ENCODE results near the gene SCNN1G. TPM values are rescaled to one million over a fixed set of nuclear protein-coding genes. Genes with fewer than 3 reads are reported as not detected.

The SCNN1G gene
- total RNA-seq, 4 donors from 2014 or later, result 0.27 to 0.39 TPM; not detected in 2

DNA sequence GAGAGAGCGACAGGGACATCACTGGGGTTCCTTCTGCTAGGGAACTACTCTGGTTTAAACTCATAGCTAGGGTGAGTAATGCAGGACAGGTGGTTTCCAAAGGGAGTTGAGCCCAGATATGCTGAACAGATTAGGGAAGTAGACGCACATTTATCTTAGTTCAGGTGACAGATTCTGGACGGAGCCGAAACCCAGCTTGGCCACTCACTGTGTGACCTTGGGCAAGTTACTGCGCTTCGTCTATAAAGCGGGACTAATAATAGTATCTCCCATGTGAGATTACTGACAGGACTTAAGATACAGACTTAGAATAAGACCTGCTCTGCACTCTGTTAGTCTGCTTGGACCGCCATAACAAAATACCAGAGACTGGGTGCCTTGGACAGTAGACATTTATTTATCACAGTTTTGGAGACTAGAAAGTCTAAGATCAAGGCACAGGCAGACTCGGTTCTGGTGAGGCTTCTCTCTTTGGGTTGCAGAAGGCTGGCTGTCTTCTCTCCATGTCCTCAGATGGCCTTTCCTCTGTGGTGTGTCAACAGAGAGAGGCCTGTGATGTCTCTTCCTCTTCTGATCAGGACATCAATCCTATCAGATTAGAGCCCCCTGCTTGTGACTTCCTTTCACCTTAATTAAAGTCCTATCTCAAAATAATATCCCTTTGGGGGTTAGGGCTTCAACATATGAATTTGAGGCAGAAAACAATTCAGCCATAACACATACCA lies 12.1 kb downstream of the SCNN1G start:
- 67 to 68% methylated on average over 6 to 9 of the region's 9 CpGs for WGBS, 2 donors (ENCODE audit: low coverage in 1 of 2)
- H3K4me1 ChIP-seq, result peaks cover 0 to 22% (median 0%) of the 10 kb centered on the region in 3 donors
- H3K27ac ChIP-seq, result no peak overlapping the region
- no peaks in the 10 kb centered on the region for H3K36me3 ChIP-seq
- H3K9me3 ChIP-seq, result no peaks in the 10 kb centered on the region
- H3K27me3 ChIP-seq, result peaks cover under 1% of the 10 kb centered on the region
- no peak overlapping the region for H3K4me3 ChIP-seq
- ATAC-seq, result no peak
- TF ChIP-seq, protein P1, sequence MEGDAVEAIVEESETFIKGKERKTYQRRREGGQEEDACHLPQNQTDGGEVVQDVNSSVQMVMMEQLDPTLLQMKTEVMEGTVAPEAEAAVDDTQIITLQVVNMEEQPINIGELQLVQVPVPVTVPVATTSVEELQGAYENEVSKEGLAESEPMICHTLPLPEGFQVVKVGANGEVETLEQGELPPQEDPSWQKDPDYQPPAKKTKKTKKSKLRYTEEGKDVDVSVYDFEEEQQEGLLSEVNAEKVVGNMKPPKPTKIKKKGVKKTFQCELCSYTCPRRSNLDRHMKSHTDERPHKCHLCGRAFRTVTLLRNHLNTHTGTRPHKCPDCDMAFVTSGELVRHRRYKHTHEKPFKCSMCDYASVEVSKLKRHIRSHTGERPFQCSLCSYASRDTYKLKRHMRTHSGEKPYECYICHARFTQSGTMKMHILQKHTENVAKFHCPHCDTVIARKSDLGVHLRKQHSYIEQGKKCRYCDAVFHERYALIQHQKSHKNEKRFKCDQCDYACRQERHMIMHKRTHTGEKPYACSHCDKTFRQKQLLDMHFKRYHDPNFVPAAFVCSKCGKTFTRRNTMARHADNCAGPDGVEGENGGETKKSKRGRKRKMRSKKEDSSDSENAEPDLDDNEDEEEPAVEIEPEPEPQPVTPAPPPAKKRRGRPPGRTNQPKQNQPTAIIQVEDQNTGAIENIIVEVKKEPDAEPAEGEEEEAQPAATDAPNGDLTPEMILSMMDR (IDR thresholded peaks at IDR 0.05), result no peak
- TF ChIP-seq POLR2AphosphoS5 (IDR thresholded peaks at IDR 0.05), result no peak
- TF ChIP-seq EP300 (IDR thresholded peaks at IDR 0.05), result no peak
- no peak for TF ChIP-seq POLR2A (IDR thresholded peaks at IDR 0.05)

DNA sequence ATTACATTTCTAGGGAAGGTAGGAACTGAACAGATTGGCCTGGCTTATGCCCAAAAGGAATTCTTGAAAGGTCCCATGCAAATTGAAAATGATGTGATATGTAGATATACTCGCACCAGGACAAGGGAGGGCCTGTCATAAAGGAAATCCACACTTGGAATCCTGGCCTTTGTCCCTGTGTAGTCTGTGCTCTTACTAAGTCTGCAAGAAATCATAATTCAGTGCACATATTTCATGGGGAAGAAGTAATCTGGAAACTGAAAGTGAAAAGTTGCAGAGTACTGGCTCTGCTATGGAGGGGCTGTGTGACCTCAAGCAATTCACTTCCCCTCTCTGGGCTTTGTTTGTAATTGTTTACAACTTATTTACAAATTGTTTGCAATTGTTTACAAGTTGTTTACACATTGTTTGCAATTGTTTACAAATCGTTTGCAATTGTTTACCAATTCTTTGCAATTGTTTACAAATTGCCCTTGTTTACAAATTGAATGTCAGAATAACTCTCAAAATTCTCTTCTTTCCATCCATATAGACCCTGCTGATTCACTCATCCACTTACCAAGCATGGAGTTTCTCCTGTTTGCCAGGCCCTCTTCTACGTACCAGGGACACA lies 12.9 kb downstream of the SCNN1G start:
- Histone ChIP-seq H3K36me3 (no peaks in the 10 kb centered on the region), H3K4me3 (no peak overlapping the region), H3K4me1 (peaks cover 0 to 22% (median 0%) of the 10 kb centered on the region in 3 donors), H3K27ac (no peak overlapping the region), H3K27me3 (peaks cover 5% of the 10 kb centered on the region), H3K9me3 (no peaks in the 10 kb centered on the region)
- WGBS, 2 donors (ENCODE audit: low coverage in 1 of 2), result 27 to 32% methylated on average over 2 of the region's 3 CpGs
- TF ChIP-seq POLR2AphosphoS5 (IDR thresholded peaks at IDR 0.05), result no peak
- TF ChIP-seq, protein P1 (IDR thresholded peaks at IDR 0.05), result no peak
- TF ChIP-seq POLR2A (IDR thresholded peaks at IDR 0.05), result no peak
- no peak for TF ChIP-seq EP300 (IDR thresholded peaks at IDR 0.05)
- ATAC-seq, result no peak

GRCh38 chr16:23196539-23196938 lies 14.0 kb downstream of the SCNN1G start:
- 35 to 51% methylated on average over 4 to 5 of the region's 5 CpGs for WGBS, 2 donors (ENCODE audit: low coverage in 1 of 2)

GRCh38 chr16:23202166-23202565 lies 19.6 kb downstream of the SCNN1G start:
- TF ChIP-seq POLR2A (IDR thresholded peaks at IDR 0.05) (no peak), POLR2AphosphoS5 (IDR thresholded peaks at IDR 0.05) (no peak), EP300 (IDR thresholded peaks at IDR 0.05) (no peak)
- TF ChIP-seq, protein P1 (IDR thresholded peaks at IDR 0.05), result no peak

More at GRCh38 chr16:23196539-23196938, 14.0 kb downstream of the SCNN1G start:
- Histone ChIP-seq H3K4me3 (no peak overlapping the region), H3K36me3 (no peaks in the 10 kb centered on the region), H3K27ac (no peak overlapping the region), H3K27me3 (peaks cover 5% of the 10 kb centered on the region), H3K4me1 (peaks cover 0 to 22% (median 0%) of the 10 kb centered on the region in 3 donors), H3K9me3 (no peaks in the 10 kb centered on the region)
- no peak for ATAC-seq
- TF ChIP-seq, protein P1 (IDR thresholded peaks at IDR 0.05), result no peak

GRCh38 chr16:23206986-23207385 lies 24.4 kb downstream of the SCNN1G start:
- TF ChIP-seq POLR2A (IDR thresholded peaks at IDR 0.05) (no peak), EP300 (IDR thresholded peaks at IDR 0.05) (no peak), POLR2AphosphoS5 (IDR thresholded peaks at IDR 0.05) (no peak)
- TF ChIP-seq, protein P1 (IDR thresholded peaks at IDR 0.05), result no peak
- H3K27ac ChIP-seq, result no peak overlapping the region

More at GRCh38 chr16:23202166-23202565, 19.6 kb downstream of the SCNN1G start:
- Histone ChIP-seq H3K27me3 (peaks cover 17% of the 10 kb centered on the region), H3K9me3 (no peaks in the 10 kb centered on the region), H3K27ac (no peak overlapping the region), H3K4me3 (no peak overlapping the region), H3K4me1 (no peaks in the 10 kb centered on the region), H3K36me3 (no peaks in the 10 kb centered on the region)
- no peak for ATAC-seq
- WGBS, 2 donors (ENCODE audit: low coverage in 1 of 2), result 67 to 100% methylated on average over 1 of the region's 1 CpG

More at GRCh38 chr16:23206986-23207385, 24.4 kb downstream of the SCNN1G start:
- Histone ChIP-seq H3K9me3 (no peaks in the 10 kb centered on the region), H3K36me3 (no peaks in the 10 kb centered on the region), H3K4me3 (no peak overlapping the region), H3K27me3 (peaks cover 38% of the 10 kb centered on the region), H3K4me1 (no peaks in the 10 kb centered on the region)
- WGBS, 2 donors (ENCODE audit: low coverage in 1 of 2), result 70 to 86% methylated on average over 2 to 4 of the region's 7 CpGs
- no peak for ATAC-seq

Measured in gastroesophageal sphincter (tissue), 4 donors.